Measurements from ENCODE around the gene MRPL38.

Gene MRPL38

DNA sequence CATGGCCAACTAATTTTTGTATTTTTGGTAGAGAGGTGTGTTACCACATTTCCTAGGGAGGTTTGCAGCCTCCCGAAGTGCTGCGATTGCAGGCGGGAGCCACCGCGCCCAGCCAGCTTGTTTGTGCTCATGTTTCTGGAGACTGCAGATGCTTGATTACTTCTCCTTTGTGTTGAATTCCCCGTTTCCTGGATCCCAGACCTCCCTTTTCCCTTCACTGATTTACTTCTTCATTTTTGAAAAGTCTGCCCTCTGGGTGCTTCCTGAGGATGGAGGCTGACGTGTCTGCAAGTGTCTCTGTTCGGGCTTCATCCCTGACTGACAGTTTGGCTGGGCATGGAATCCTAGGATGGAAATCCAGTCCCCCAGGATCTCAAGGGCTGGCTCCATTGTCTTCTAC is 19.3 kb downstream of the MRPL38 start:
- no peak overlapping the region for H3K4me3 ChIP-seq (ENCODE audit: low read depth, low read length)
- DNase-seq (ENCODE audit: low read depth), result no peak
- TF ChIP-seq, protein P1, sequence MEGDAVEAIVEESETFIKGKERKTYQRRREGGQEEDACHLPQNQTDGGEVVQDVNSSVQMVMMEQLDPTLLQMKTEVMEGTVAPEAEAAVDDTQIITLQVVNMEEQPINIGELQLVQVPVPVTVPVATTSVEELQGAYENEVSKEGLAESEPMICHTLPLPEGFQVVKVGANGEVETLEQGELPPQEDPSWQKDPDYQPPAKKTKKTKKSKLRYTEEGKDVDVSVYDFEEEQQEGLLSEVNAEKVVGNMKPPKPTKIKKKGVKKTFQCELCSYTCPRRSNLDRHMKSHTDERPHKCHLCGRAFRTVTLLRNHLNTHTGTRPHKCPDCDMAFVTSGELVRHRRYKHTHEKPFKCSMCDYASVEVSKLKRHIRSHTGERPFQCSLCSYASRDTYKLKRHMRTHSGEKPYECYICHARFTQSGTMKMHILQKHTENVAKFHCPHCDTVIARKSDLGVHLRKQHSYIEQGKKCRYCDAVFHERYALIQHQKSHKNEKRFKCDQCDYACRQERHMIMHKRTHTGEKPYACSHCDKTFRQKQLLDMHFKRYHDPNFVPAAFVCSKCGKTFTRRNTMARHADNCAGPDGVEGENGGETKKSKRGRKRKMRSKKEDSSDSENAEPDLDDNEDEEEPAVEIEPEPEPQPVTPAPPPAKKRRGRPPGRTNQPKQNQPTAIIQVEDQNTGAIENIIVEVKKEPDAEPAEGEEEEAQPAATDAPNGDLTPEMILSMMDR (conservative IDR thresholded peaks at IDR 0.05; ENCODE audit: low read depth, low read length), result no peak

DNA sequence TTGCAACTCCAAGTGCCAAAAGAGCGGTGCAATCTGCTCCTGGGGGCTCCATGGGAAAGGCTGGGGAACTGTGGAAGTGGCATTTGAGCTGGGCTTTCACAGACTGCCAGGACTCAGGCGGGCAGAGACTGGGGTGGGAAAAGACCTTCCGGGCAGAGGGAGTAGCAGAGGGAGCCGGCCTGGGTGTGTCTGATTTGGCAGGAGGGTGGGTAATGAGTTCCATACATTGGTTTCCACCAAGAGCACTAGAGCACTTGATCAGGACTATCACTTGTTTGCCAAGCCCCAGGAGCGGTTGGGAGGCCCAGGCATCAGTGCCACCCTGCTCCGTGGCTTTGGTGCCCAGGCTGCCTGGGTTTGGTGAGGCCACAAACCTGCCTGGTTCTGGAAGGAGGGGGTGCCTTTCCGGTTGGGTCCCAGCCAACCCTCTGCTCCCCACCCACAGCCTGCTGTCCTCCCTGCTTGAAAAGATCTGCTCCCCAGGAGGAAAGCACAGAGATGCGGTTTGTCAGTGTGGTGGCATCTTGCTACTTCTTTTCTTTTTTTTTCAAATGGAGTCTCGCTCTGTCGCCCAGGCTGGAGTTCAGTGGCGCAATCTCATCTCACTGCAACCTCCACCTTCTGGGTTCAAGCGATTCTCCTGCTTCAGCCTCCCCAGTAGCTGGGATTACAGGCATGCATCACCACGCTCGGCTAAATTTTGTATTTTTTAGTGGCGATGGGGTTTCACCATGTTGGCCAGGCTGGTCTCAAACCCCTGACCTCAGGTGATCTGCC is 22.8 kb downstream of the MRPL38 start:
- H3K4me3 ChIP-seq (ENCODE audit: low read depth, low read length), result no peak overlapping the region
- TF ChIP-seq, protein P1 (conservative IDR thresholded peaks at IDR 0.05; ENCODE audit: low read depth, low read length), result no peak
- DNase-seq (ENCODE audit: low read depth), result no peak

DNA sequence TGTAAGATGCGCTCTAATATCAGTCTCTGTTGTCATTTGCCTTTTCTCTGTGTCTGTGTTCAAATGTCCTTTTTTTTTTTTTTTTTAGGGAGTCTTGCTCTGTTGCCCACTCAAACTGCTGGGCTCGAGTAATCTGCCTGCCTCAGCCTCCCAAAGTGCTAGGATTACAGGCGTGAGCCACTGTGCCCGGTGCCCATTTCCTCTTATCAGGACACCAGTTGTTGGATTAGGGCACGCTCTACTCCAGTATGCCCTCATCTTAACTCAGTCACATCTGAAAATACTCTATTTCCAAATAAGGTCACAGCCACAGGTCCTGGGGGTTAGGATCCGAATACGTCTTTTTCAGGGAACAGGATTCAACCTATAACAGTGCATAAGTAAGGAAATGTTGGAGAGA is 24.4 kb downstream of the MRPL38 start:
- no peak for DNase-seq (ENCODE audit: low read depth)
- TF ChIP-seq, protein P1 (conservative IDR thresholded peaks at IDR 0.05; ENCODE audit: low read depth, low read length), result no peak
- H3K4me3 ChIP-seq (ENCODE audit: low read depth, low read length), result no peak overlapping the region

DNA sequence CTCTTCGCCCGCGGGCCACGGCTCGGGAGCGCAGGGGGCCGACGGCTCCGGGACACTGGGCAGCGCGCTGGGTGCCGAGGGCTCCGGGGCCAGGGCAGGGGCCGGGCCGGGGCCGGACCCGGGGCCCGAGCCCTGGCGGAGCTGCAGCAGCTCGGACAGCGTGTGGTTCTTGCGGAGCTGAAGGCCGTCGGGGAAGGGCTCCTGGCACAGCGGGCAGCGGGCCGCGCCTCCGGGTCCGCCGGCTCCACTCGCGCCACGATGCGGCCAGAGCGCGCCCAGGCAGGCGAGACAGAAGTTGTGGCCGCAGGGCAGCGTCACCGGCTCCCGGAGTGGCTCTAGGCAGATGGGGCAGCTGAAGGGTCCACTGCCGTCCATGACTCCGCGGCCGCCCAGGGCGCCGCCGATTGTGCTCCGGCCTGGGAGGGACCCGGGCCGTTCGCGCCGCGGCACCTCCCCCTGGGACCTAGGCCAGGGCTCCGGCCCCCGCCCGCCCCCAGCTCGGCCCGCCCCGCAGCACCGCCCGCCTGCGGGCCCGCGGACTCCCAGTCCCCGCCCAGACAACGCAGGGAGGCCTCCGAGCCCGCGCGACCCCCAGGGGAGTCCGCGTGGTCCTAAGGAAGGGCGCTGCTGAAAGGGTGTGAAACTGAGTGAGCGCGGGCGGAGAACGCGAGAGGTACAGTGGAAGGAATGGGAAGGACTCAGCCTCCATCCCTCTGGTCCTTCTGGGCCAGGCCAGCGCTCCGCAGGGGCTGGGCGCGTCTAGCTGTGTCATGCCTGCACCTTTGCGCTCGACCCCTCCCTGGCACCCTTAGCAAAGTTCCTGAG is 26.3 kb downstream of the MRPL38 start, which contains the start of gene TRIM47:
Gene TRIM47 (minus strand): TSS at position 408 of the 825 bp plus-strand sequence. CDS start 33 bp downstream, at position 375.
- TF ChIP-seq, protein P1 (conservative IDR thresholded peaks at IDR 0.05; ENCODE audit: low read depth, low read length), result peak; percentile 53
- DNase-seq (ENCODE audit: low read depth), result peak; percentile 71
- peak within 1 kb of the TSS; percentile 66 for H3K4me3 ChIP-seq (ENCODE audit: low read depth, low read length)

DNA sequence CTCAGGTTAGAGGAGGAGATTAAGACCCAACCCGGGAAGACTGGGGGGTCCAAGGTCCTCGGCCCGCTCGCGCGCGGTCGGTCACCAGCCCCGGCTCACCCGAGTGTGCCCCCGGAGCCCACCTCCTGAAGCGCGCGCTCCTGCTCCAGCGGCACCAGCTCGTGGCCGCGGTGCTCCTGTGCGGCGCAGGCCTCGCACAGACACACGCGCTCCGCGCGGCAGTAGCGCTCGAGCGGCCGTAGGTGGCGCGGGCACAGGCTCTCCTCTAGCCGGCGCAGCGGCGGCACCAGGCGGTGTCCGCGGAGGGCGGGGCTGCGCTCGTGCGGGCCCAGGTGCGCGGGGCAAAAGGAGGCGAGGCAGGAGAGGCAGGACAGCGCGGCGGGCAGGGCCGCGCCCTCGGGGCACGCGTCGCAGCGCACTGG is 26.9 kb downstream of the MRPL38 start:
- peak overlapping the region; percentile 66 for H3K4me3 ChIP-seq (ENCODE audit: low read depth, low read length)
- peak; percentile 66 for DNase-seq (ENCODE audit: low read depth)
- TF ChIP-seq, protein P1 (conservative IDR thresholded peaks at IDR 0.05; ENCODE audit: low read depth, low read length), result peak; percentile 35

DNA sequence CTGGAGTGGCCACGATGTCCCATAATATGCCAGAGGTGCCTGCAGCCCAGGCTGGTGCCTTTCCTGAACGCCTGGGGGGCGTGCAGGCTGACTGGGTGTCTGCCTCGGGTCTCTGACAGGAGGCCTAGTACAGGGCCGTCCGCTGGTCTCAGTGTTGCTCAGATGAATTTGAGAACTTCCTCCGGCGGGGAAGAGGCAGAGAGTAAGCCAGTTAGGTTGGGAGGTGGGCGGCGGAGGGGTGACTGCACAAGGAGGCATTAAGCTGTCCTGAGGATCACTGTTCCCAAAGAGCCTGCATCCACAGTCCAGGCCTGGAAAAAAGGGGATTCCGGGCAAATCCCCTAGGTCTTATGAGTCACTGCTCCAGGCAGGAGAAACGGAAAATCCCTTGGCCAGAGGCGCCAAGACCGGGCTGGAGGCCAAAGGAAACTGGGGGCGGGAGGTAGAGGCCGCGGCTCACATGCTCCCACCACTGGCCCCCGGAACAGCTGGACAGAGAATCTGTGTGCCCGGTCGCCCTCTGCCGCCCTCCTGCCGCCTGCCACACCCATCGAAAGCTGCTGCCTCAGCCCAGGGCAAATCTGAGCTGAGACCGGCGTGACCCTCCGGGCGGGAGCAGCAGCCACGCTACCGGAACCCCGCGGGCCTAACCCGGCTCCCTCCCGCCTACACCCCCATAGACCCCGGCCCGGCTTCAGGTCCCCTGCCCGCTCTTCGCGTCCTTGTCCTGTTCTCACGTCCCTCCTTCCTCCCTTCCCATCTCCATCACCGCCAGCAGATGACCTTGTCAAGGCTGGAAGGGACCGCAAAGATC is 27.5 kb downstream of the MRPL38 start:
- TF ChIP-seq, protein P1 (conservative IDR thresholded peaks at IDR 0.05; ENCODE audit: low read depth, low read length), result no peak
- DNase-seq (ENCODE audit: low read depth), result peak; percentile 88
- H3K4me3 ChIP-seq (ENCODE audit: low read depth, low read length), result peak overlapping the region; percentile 66

Data from choroid plexus epithelial cell (primary cell).